ENCODE measurements around the gene APEX1.
"Not testable (repeated sequence)": the region's sequence is repeated elsewhere in the genome, so short reads cannot be mapped to it uniquely, and the experiment has no call there.

APEX1 gene

DNA sequence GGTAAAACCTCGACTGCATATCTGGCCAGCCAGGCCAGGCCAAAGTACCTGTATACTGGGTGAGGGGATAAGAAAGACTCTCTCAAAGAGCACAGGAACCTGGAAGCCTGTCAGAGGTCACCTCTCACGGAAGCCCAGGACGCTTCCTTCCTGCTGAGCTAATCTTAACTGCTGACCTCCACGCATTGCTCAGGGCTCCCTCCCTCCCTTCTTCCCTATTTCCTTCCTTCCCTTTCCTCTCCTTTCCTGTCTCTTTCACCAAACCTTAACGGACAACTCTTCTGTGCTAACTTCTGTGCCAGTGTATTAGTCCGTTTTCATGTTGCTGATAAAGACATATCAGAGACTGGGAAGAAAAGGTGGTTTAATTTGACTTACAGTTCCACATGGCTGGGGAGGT is 35.5 kb downstream of the APEX1 start:
- Histone ChIP-seq H3K9me3 (ENCODE audit: control insufficient read depth in 2 of 2, low read length in 2 of 2) (no peaks in the 10 kb centered on the region), H3K27ac (ENCODE audit: low read depth in 2 of 2, low read length in 2 of 2) (peak overlapping the region in 1 of 2 donors; percentile 43), H3K4me3 (ENCODE audit: low read length in 2 of 2) (no peak overlapping the region), H3K4me1 (ENCODE audit: control insufficient read depth in 2 of 2, insufficient read depth in 2 of 2, low read length in 2 of 2) (no peaks in the 10 kb centered on the region), H3K27me3 (ENCODE audit: control insufficient read depth in 2 of 2, insufficient read depth in 2 of 2, low read length in 2 of 2) (no peaks in the 10 kb centered on the region), H3K36me3 (ENCODE audit: control insufficient read depth in 2 of 2, insufficient read depth in 2 of 2, low read length in 2 of 2) (no peaks in the 10 kb centered on the region), H3K9ac (ENCODE audit: low read depth in 1 of 2, low read length in 2 of 2) (no peak overlapping the region)

DNA sequence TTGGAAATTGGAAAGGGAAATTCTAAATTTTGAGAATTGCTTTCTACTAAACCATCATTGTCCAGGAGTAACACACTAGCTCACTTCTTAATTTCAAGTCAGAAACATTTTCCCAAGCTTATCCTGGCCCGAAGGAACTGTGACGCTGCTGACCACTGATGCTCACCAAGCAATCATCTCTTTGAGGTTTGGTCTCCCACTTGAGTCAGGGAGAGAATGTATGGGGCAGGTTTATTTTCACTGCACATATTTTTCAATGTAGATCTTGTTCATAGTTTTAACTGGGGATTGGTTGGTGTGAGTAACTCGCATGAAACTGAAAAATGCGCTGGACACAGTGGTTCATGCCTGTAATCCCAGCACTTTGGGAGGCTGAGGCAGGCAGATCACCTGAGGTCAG is 37.5 kb downstream of the APEX1 start:
- no peak overlapping the region for H3K4me3 ChIP-seq (ENCODE audit: low read length in 2 of 2)
- H3K4me1 ChIP-seq (ENCODE audit: control insufficient read depth in 2 of 2, insufficient read depth in 2 of 2, low read length in 2 of 2) = no peaks in the 10 kb centered on the region
- no peaks in the 10 kb centered on the region for H3K9me3 ChIP-seq (ENCODE audit: control insufficient read depth in 2 of 2, low read length in 2 of 2)
- H3K9ac ChIP-seq (ENCODE audit: low read depth in 1 of 2, low read length in 2 of 2) = no peak overlapping the region
- H3K36me3 ChIP-seq (ENCODE audit: control insufficient read depth in 2 of 2, insufficient read depth in 2 of 2, low read length in 2 of 2) = no peaks in the 10 kb centered on the region
- H3K27ac ChIP-seq (ENCODE audit: low read depth in 2 of 2, low read length in 2 of 2) = no peak overlapping the region
- no peaks in the 10 kb centered on the region for H3K27me3 ChIP-seq (ENCODE audit: control insufficient read depth in 2 of 2, insufficient read depth in 2 of 2, low read length in 2 of 2)

DNA sequence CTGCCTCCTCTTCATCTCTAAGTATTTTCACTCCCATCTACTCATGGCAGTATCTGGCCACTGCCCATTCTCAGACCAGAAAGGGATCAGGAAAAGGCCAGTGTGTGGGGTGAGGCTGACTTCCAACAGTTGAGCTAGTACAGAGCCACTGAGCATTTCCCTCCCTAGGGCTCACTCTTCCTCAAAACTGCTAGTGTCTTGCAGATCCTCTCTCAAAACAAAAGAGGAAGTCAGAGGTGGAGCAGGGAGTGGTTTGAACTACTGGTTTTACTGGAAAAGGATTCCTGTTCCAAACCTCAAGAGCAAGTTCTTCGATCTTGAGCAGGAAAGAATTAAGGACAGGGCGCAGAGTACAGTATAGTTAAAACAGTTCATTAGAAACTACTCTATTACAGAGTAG is 38.6 kb downstream of the APEX1 start:
- no peaks in the 10 kb centered on the region for H3K36me3 ChIP-seq (ENCODE audit: control insufficient read depth in 2 of 2, insufficient read depth in 2 of 2, low read length in 2 of 2)
- no peaks in the 10 kb centered on the region for H3K4me1 ChIP-seq (ENCODE audit: control insufficient read depth in 2 of 2, insufficient read depth in 2 of 2, low read length in 2 of 2)
- no peak overlapping the region for H3K9ac ChIP-seq (ENCODE audit: low read depth in 1 of 2, low read length in 2 of 2)
- no peaks in the 10 kb centered on the region for H3K9me3 ChIP-seq (ENCODE audit: control insufficient read depth in 2 of 2, low read length in 2 of 2)
- H3K27me3 ChIP-seq (ENCODE audit: control insufficient read depth in 2 of 2, insufficient read depth in 2 of 2, low read length in 2 of 2) = no peaks in the 10 kb centered on the region
- no peak overlapping the region for H3K4me3 ChIP-seq (ENCODE audit: low read length in 2 of 2)
- H3K27ac ChIP-seq (ENCODE audit: low read depth in 2 of 2, low read length in 2 of 2) = no peak overlapping the region

DNA sequence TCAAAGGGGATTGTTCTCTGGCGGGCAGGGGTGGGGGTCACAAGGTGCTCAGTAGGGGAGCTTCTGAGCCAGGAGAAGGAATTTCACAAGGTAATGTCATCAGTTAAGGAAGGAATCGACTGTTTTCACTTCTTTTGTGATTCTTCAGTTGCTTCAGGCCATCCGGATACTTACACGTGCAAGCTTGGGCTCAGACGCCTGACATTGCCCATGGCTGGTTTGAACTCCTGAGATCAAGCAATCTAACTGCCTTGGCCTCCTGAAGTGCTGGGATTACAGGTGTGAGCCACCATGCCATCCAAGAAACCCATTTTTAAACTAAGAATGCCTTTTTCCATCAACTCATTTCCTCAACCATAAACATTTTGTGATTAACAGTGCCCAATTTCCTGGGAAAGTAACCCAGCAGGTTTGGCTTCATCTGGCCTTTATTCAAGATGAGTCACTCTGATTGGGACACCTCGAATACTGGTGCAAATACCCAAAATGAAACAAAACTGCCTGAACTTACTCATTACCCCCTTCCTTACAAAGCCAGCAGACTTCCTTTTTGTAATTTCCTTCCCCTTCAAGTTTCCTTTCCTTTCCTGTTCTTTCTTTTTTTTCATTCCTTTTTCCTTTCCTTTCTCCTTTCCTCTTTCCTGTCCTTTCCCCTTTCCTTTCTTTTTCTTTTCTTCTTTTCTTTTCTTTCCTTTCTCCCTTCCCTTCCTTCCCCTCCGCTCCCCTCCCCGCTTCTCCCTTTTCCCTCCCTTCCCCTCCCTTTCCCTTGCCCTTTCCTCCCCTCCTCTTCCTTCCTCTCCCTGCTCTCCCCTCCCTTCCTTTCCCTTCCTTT is 40.1 kb downstream of the APEX1 start:
- Histone ChIP-seq H3K27ac (ENCODE audit: low read depth in 2 of 2, low read length in 2 of 2) (no peak overlapping the region), H3K4me3 (ENCODE audit: low read length in 2 of 2) (no peak overlapping the region), H3K4me1 (ENCODE audit: control insufficient read depth in 2 of 2, insufficient read depth in 2 of 2, low read length in 2 of 2) (no peaks in the 10 kb centered on the region), H3K9me3 (ENCODE audit: control insufficient read depth in 2 of 2, low read length in 2 of 2) (no peaks in the 10 kb centered on the region), H3K9ac (ENCODE audit: low read depth in 1 of 2, low read length in 2 of 2) (no peak overlapping the region), H3K27me3 (ENCODE audit: control insufficient read depth in 2 of 2, insufficient read depth in 2 of 2, low read length in 2 of 2) (no peaks in the 10 kb centered on the region), H3K36me3 (ENCODE audit: control insufficient read depth in 2 of 2, insufficient read depth in 2 of 2, low read length in 2 of 2) (no peaks in the 10 kb centered on the region)

DNA sequence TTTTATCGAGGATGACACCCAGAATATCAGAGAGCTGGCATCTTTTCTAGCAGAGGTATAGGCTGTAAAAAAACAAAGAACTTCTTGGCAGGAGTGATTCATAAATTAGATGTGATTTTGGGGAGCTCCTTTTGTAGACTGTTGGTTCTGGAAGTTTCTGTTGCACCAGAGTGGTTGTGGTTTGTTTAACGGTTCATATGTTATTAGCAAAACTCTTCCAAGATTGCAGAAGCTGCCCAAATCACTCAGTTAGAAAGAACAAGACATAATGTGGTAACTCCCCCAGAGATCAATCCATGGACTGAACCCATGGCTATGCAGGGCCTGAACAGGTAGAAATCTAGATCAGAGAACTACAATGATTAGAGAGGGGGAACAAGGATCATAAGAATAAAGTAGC is 43.6 kb downstream of the APEX1 start:
- Histone ChIP-seq H3K27me3 (ENCODE audit: control insufficient read depth in 2 of 2, insufficient read depth in 2 of 2, low read length in 2 of 2) (no peaks in the 10 kb centered on the region), H3K27ac (ENCODE audit: low read depth in 2 of 2, low read length in 2 of 2) (no peak overlapping the region), H3K4me1 (ENCODE audit: control insufficient read depth in 2 of 2, insufficient read depth in 2 of 2, low read length in 2 of 2) (no peaks in the 10 kb centered on the region), H3K9ac (ENCODE audit: low read depth in 1 of 2, low read length in 2 of 2) (no peak overlapping the region), H3K9me3 (ENCODE audit: control insufficient read depth in 2 of 2, low read length in 2 of 2) (no peaks in the 10 kb centered on the region), H3K4me3 (ENCODE audit: low read length in 2 of 2) (no peak overlapping the region), H3K36me3 (ENCODE audit: control insufficient read depth in 2 of 2, insufficient read depth in 2 of 2, low read length in 2 of 2) (no peaks in the 10 kb centered on the region)

DNA sequence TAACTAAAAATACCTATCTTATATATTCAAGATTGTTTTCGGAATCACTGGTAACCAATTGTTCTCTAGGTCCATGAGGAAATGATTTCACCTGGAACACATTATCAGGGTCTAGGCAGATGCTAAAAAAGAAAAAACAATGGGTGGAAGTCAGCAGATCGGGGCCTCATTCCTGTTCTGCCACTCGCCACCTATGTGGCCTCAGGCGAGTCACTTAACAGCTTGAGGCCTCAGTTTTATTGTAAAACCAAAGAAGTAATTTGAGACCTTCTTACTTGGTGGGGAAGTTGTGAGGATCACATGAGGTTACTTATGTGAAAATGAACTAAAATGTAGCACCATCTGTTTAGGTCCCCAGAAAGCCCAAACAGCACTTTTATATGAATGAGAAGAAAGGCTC is 44.1 kb downstream of the APEX1 start:
- Histone ChIP-seq H3K4me1 (ENCODE audit: control insufficient read depth in 2 of 2, insufficient read depth in 2 of 2, low read length in 2 of 2) (no peaks in the 10 kb centered on the region), H3K36me3 (ENCODE audit: control insufficient read depth in 2 of 2, insufficient read depth in 2 of 2, low read length in 2 of 2) (no peaks in the 10 kb centered on the region), H3K27ac (ENCODE audit: low read depth in 2 of 2, low read length in 2 of 2) (no peak overlapping the region), H3K27me3 (ENCODE audit: control insufficient read depth in 2 of 2, insufficient read depth in 2 of 2, low read length in 2 of 2) (no peaks in the 10 kb centered on the region), H3K4me3 (ENCODE audit: low read length in 2 of 2) (no peak overlapping the region), H3K9me3 (ENCODE audit: control insufficient read depth in 2 of 2, low read length in 2 of 2) (no peaks in the 10 kb centered on the region), H3K9ac (ENCODE audit: low read depth in 1 of 2, low read length in 2 of 2) (no peak overlapping the region)

DNA sequence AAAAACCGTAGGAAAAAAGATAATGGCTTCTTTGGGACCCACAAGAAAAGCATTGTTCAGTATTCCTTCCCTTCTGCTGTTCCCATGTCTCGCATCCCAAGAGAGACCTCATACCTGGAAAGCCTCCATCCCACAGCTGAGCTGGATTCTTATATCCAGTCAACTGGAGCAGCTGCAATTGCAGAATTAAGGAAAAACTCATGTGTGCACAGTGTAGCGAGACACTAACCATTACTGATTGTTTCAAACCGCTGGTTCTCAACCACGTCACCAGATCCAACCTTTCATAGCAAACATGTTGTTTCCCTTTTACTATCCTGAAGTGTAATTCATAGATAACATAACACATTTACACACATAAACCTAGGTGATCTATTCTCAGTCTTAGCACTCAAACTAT is 44.9 kb downstream of the APEX1 start:
- no peaks in the 10 kb centered on the region for H3K36me3 ChIP-seq (ENCODE audit: control insufficient read depth in 2 of 2, insufficient read depth in 2 of 2, low read length in 2 of 2)
- H3K9me3 ChIP-seq (ENCODE audit: control insufficient read depth in 2 of 2, low read length in 2 of 2) = no peaks in the 10 kb centered on the region
- H3K27me3 ChIP-seq (ENCODE audit: control insufficient read depth in 2 of 2, insufficient read depth in 2 of 2, low read length in 2 of 2) = no peaks in the 10 kb centered on the region
- H3K9ac ChIP-seq (ENCODE audit: low read depth in 1 of 2, low read length in 2 of 2) = no peak overlapping the region
- H3K27ac ChIP-seq (ENCODE audit: low read depth in 2 of 2, low read length in 2 of 2) = no peak overlapping the region
- H3K4me3 ChIP-seq (ENCODE audit: low read length in 2 of 2) = no peak overlapping the region
- H3K4me1 ChIP-seq (ENCODE audit: control insufficient read depth in 2 of 2, insufficient read depth in 2 of 2, low read length in 2 of 2) = no peaks in the 10 kb centered on the region

DNA sequence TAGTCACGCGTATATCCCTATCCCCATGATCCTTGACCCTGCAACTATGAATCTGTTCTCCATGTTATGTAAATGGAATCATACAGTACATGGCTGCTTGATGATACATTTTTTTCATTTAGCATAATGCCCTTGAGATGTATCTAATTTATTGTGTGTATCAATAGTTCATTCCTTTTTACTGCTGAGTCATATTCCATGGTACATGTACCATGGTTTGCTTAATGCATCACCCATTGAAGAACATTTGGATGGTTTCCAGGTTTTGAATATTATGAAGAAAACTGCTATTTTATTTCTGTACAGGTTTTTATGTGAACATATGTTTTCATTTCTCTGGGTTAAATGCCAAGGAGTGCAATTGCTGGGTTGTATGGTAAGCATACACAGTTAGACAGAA is 46.3 kb downstream of the APEX1 start:
- Histone ChIP-seq H3K9ac (ENCODE audit: low read depth in 1 of 2, low read length in 2 of 2) (no peak overlapping the region), H3K27ac (ENCODE audit: low read depth in 2 of 2, low read length in 2 of 2) (no peak overlapping the region), H3K4me1 (ENCODE audit: control insufficient read depth in 2 of 2, insufficient read depth in 2 of 2, low read length in 2 of 2) (no peaks in the 10 kb centered on the region), H3K4me3 (ENCODE audit: low read length in 2 of 2) (no peak overlapping the region), H3K27me3 (ENCODE audit: control insufficient read depth in 2 of 2, insufficient read depth in 2 of 2, low read length in 2 of 2) (no peaks in the 10 kb centered on the region), H3K9me3 (ENCODE audit: control insufficient read depth in 2 of 2, low read length in 2 of 2) (no peaks in the 10 kb centered on the region), H3K36me3 (ENCODE audit: control insufficient read depth in 2 of 2, insufficient read depth in 2 of 2, low read length in 2 of 2) (no peaks in the 10 kb centered on the region)

DNA sequence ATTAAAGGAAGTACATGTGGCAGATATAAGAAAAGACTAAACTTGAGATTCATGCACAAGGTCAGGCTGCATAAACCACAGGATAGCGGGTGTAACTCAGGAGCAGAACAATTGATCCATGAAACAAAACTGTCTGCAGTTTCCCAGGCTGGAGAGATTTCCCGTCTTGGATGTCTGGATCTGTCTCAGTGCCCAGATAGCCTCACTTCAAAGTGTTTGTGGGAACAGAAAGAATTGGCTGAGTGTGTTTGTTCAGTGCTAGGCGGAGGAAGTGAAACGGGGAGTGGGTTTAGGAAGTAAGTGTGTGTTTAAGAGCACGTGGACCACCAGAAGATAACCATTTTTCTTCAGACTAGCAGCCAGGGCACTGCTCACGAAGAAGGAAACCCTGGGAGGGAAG is 48.9 kb downstream of the APEX1 start:
- H3K4me3 ChIP-seq (ENCODE audit: low read length in 2 of 2) = no peak overlapping the region
- no peak overlapping the region for H3K9ac ChIP-seq (ENCODE audit: low read depth in 1 of 2, low read length in 2 of 2)
- no peak overlapping the region for H3K27ac ChIP-seq (ENCODE audit: low read depth in 2 of 2, low read length in 2 of 2)
- H3K9me3 ChIP-seq (ENCODE audit: control insufficient read depth in 2 of 2, low read length in 2 of 2) = no peaks in the 10 kb centered on the region
- H3K4me1 ChIP-seq (ENCODE audit: control insufficient read depth in 2 of 2, insufficient read depth in 2 of 2, low read length in 2 of 2) = no peaks in the 10 kb centered on the region
- H3K36me3 ChIP-seq (ENCODE audit: control insufficient read depth in 2 of 2, insufficient read depth in 2 of 2, low read length in 2 of 2) = no peaks in the 10 kb centered on the region
- no peaks in the 10 kb centered on the region for H3K27me3 ChIP-seq (ENCODE audit: control insufficient read depth in 2 of 2, insufficient read depth in 2 of 2, low read length in 2 of 2)

DNA sequence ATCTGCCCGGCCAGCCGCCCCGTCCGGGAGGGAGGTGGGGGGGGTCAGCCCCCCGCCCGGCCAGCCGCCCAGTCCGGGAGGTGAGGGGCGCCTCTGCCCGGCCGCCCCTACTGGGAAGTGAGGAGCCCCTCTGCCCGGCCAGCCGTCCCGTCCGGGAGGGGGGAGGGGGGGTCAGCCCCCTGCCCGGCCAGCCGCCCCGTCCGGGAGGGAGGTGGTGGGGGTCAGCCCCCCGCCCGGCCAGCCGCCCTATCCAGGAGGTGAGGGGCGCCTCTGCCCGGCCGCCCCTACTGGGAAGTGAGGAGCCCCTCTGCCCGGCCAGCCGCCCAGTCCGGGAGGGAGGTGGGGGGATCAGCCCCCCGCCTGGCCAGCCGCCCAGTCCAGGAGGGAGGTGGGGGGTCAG is 51.2 kb downstream of the APEX1 start:
- not testable (repeated sequence) for H3K9me3 ChIP-seq (ENCODE audit: control insufficient read depth in 2 of 2, low read length in 2 of 2); H3K4me1 ChIP-seq (ENCODE audit: control insufficient read depth in 2 of 2, insufficient read depth in 2 of 2, low read length in 2 of 2); H3K4me3 ChIP-seq (ENCODE audit: low read length in 2 of 2); H3K27me3 ChIP-seq (ENCODE audit: control insufficient read depth in 2 of 2, insufficient read depth in 2 of 2, low read length in 2 of 2); H3K9ac ChIP-seq (ENCODE audit: low read depth in 1 of 2, low read length in 2 of 2); H3K36me3 ChIP-seq (ENCODE audit: control insufficient read depth in 2 of 2, insufficient read depth in 2 of 2, low read length in 2 of 2); H3K27ac ChIP-seq (ENCODE audit: low read depth in 2 of 2, low read length in 2 of 2)

DNA sequence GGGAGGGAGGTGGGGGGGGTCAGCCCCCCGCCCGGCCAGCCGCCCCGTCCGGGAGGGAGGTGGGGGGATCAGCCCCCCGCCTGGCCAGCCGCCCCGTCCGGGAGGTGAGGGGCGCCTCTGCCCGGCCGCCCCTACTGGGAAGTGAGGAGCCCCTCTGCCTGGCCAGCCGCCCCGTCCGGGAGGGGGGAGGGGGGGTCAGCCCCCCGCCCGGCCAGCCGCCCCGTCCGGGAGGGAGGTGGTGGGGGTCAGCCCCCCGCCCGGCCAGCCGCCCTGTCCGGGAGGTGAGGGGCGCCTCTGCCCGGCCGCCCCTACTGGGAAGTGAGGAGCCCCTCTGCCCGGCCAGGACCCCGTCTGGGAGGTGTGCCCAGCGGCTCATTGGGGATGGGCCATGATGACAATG is 51.7 kb downstream of the APEX1 start:
- not testable (repeated sequence) for H3K4me1 ChIP-seq (ENCODE audit: control insufficient read depth in 2 of 2, insufficient read depth in 2 of 2, low read length in 2 of 2); H3K4me3 ChIP-seq (ENCODE audit: low read length in 2 of 2); H3K27me3 ChIP-seq (ENCODE audit: control insufficient read depth in 2 of 2, insufficient read depth in 2 of 2, low read length in 2 of 2); H3K27ac ChIP-seq (ENCODE audit: low read depth in 2 of 2, low read length in 2 of 2); H3K9ac ChIP-seq (ENCODE audit: low read depth in 1 of 2, low read length in 2 of 2); H3K36me3 ChIP-seq (ENCODE audit: control insufficient read depth in 2 of 2, insufficient read depth in 2 of 2, low read length in 2 of 2); H3K9me3 ChIP-seq (ENCODE audit: control insufficient read depth in 2 of 2, low read length in 2 of 2)
